SH-SY5Y (cell line): ENCODE measurements around the gene NUP50.

Experiments used
- GATA2 ChIP-seq: IDR thresholded peaks from 2 replicates; pipeline ENCODE4 v1.6.1; 2011; ENCODE audit warnings: mild to moderate bottlenecking, low read depth, low read length
- GATA3 ChIP-seq: IDR thresholded peaks from 2 replicates; pipeline ENCODE4 v1.6.1; 2011; ENCODE audit warnings: low read depth, mild to moderate bottlenecking, low read length, moderate library complexity

DNA sequence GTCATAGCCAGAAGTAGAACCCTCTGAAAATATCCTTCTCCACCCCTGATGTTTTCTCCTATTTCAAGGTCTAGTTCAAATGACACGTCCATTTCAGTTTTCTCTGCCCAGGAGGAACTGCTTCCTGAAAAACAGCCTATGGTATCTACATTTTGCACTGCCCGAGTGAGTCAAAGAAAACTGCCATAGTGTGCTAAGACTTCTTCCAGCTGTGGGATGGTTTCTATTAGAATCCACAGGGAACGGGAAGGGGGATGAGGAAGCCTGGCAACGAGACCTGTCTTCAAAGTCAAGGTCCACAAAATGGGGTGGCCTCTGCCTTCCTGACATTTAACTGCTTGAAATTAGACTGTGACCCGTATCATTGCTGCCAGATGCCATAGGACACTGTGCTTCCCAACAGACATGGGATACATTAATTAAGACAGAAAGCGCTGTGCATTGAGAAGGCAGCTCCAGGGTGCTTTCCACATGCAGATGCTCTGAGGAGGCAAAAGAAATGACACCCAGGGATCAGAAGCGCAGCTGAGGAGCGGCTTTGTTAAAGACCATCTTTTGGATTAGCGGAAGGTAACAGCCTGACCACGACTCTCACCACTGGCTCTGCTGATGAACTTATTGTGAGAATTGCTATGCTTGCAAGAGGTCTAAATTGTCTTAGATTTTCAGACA, 39.4 kb upstream of the NUP50 start:
- no peak for TF ChIP-seq GATA2
- no peak for TF ChIP-seq GATA3
